AG04449 (cell line): ENCODE data around the gene MID1.

ENCODE experiments used
- CTCF ChIA-PET: fragments of 350-600 bp; formaldehyde crosslinking; extraction: SDS; loops from one replicate; lab custom pipeline; 2021; ENCODE audit warnings: antibody characterized with exemption; lab: Yijun Ruan, JAX
- POLR2A ChIA-PET: fragments of 400-600, 350-600 bp; formaldehyde crosslinking; extraction: SDS; loops from one replicate; lab custom pipeline; 2020; ENCODE audit warnings: antibody characterized with exemption, inconsistent platforms; lab: Yijun Ruan, JAX
- DNase-seq: peaks from one replicate; pipeline ENCODE4 v3.0.0-alpha.2; 2010; ENCODE audit warnings: low read depth, low spot score
- H3K4me3 ChIP-seq: 2 replicates; pipeline ENCODE4 v1.5.1; 2011; ENCODE audit warnings: low read depth, mild to moderate bottlenecking, control low read depth, low read length
- TF ChIP-seq, protein P1 (sequence below): IDR thresholded peaks from one replicate; pipeline ENCODE4 v1.5.1; 2011; ENCODE audit warnings: mild to moderate bottlenecking, moderate library complexity, low read length, control low read depth, inconsistent platforms; ENCODE audit not compliant: insufficient read depth; ENCODE audit errors: missing control alignments

Gene MID1

DNA sequence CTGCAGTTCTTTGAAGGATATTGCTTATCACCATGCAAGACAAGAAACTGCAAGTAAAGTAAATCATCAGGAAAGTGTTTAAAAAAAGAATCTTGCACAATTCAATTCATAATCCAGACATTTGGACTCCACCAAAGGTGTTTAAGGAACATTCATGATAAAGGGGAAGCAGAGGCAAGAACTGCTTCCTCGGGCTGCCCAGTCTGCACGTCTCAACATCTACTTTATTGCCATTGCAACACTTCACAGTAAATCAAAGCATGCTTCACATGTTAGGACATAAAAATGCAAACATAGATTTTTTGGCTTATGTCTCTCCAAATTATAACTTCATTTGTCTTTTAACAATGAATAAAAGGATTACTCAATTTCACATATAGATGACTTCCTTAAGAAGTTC, 42.5 kb downstream of the MID1 start:
- no peak overlapping the region for H3K4me3 ChIP-seq
- TF ChIP-seq, protein P1, sequence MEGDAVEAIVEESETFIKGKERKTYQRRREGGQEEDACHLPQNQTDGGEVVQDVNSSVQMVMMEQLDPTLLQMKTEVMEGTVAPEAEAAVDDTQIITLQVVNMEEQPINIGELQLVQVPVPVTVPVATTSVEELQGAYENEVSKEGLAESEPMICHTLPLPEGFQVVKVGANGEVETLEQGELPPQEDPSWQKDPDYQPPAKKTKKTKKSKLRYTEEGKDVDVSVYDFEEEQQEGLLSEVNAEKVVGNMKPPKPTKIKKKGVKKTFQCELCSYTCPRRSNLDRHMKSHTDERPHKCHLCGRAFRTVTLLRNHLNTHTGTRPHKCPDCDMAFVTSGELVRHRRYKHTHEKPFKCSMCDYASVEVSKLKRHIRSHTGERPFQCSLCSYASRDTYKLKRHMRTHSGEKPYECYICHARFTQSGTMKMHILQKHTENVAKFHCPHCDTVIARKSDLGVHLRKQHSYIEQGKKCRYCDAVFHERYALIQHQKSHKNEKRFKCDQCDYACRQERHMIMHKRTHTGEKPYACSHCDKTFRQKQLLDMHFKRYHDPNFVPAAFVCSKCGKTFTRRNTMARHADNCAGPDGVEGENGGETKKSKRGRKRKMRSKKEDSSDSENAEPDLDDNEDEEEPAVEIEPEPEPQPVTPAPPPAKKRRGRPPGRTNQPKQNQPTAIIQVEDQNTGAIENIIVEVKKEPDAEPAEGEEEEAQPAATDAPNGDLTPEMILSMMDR: no peak
- ChIA-PET POLR2A (no interaction called here), CTCF (no interaction called here)
- DNase-seq: no peak

DNA sequence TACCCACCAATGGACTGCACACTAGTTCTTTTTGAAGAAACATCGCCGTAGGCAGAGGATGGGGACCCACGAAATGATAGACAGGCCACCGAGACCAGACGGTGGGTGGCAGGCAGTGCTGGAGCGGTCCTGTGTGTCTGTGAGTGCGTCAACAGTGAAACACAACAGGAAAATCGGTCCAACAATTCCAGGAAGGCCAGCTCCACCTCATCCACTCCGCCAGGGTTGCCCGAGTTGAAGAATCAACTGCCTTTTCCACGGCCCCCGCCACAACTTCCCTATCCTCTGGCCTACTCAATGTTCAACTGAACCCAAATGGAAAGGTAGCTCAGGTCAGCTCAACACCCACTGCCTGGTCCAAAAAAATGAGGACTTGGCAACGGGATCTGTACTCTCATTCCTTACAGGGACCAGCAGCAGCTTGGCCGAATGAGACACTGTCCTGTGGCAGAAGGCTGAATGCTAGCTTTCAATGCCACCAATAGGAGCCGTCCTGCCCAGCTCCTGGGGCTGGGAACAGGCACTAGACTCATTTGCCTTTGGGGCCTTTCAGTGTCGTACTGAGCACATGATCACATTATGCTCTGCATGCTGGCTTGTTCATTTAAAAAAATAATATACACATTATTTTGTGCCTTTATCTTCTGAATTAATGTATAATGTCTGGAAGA, 43.5 kb downstream of the MID1 start:
- ChIA-PET CTCF (no interaction called here), POLR2A (no interaction called here)
- no peak for DNase-seq
- H3K4me3 ChIP-seq: no peak overlapping the region
- TF ChIP-seq, protein P1: no peak

GRCh38 chrX:10576186-10576585, 44.2 kb downstream of the MID1 start:
- ChIA-PET POLR2A (no interaction called here), CTCF (no interaction called here)
- TF ChIP-seq, protein P1: no peak
- no peak for DNase-seq
- H3K4me3 ChIP-seq: no peak overlapping the region

DNA sequence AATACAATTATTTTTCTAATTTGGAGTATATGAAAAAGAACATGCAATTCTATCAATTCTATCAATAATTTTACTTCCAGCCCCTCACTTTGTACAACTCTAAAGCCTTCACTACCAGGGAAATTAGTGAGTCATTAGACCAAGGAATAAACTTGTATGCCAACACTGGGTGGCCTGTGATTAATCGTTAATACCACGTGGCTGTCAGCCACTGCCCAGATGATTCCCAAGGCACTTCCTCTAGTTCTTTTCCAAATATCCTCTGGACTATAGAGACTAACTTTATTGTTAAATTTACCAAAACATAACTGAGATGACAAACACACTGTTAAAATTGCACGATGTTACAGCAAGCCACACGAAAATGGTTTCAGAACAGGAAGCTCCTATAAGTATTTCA, 45.7 kb downstream of the MID1 start:
- no peak for DNase-seq
- ChIA-PET POLR2A (no interaction called here), CTCF (no interaction called here)
- TF ChIP-seq, protein P1: no peak
- no peak overlapping the region for H3K4me3 ChIP-seq

DNA sequence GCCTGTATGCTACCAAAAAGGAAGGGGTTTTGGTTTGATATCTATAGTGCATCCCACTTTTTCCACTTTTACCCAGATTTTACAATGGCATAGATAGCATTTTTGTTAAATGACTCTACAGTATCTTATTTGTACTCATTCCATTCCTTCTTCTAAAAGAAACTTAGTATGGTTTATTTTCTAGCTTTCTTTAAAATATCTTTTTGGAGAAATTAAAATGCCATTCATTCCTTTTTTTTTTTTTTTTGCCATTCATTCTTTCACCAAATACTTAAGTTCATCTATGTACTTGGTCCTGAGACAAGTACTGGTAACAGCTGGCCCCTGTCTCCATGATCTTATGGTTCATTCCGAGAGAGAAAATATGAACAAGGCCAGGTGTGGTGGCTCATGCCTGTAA, 49.1 kb downstream of the MID1 start:
- ChIA-PET CTCF (interaction anchor here (1.3 to 2.0 kb wide), 3 partner anchors 11 to 381 kb away, joined by 3 to 6 read pairs (median 4); no protein-coding TSS in a partner anchor), POLR2A (interaction anchor here (0.6 kb wide), 2 partner anchors 73 to 396 kb away, joined by 3 to 5 read pairs; no protein-coding TSS in a partner anchor)
- no peak for DNase-seq
- no peak overlapping the region for H3K4me3 ChIP-seq
- TF ChIP-seq, protein P1: no peak

DNA sequence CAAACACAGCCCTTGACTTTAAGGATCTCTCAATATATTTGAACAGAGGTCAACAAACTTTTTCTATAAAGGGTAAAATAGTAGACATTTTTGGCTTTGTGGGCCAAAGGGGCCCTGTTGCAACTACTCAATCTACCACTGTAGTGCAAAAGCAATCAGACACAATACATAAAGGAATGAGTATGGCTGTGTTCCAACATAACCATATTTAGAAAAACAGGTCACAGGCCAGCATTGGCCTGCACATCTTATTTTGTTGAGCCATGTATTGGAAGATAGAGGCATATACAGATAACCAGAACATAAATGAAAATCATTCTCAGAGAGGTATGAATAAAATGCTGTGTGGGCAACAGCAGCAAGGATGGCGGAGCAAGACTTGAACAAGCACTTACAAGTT, 49.8 kb downstream of the MID1 start:
- TF ChIP-seq, protein P1: no peak
- no peak for DNase-seq
- CTCF ChIA-PET: interaction anchor here (1.3 to 2.0 kb wide), 3 partner anchors 11 to 380 kb away, joined by 3 to 6 read pairs (median 4); no protein-coding TSS in a partner anchor
- H3K4me3 ChIP-seq: no peak overlapping the region
- POLR2A ChIA-PET: interaction anchor here (0.6 kb wide), 2 partner anchors 72 to 395 kb away, joined by 3 to 5 read pairs; no protein-coding TSS in a partner anchor
